Fibroblast of skin of left biceps (primary cell): ENCODE data around the gene DTNBP1.

Experiments
- DNase-seq, 2 experiments: peaks; one replicate each; pipeline ENCODE4 v3.0.0-alpha.2; 2013; ENCODE audit warnings: low read depth in 2 of 2

Gene DTNBP1

DNA sequence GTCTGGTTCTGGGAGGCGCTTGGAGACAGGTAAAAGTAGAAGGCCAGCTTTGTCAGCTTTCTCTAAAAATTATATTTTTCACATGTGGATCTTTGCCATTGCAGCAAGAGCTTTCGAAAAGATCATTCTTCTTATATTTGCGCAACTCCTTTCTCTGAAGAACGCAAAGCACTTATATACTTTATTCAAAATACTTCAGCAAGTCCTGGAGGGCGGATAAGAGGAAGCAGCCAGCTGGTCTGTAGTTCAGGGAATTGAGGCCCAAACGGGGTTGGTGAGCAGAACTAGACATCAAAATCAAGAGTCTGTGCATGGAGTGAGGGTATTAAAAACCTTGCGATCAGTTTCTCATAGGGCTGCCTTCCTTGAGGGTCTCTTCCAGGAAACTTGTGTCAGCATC lies 182.3 kb downstream of the DTNBP1 start:
- DNase-seq = no peak

DNA sequence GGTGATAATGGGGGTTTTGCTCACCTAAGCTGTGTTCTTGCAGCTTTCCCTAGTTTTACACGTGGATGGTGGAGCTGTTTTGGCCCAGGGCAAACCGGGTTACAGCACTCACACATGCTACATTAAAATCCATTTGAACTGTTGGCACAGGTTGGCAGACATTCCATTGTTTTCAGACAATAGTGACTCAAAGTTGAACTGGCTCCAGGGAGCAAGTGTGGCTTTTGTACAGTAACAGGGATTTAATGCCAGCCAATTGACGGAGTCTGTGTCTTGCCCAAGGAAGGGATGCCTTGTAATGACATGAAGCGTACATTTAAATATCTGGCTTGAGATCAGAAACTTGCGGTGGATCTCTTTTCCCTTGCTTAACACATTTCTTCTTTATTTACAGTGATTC lies 183.1 kb downstream of the DTNBP1 start:
- no peak for DNase-seq

DNA sequence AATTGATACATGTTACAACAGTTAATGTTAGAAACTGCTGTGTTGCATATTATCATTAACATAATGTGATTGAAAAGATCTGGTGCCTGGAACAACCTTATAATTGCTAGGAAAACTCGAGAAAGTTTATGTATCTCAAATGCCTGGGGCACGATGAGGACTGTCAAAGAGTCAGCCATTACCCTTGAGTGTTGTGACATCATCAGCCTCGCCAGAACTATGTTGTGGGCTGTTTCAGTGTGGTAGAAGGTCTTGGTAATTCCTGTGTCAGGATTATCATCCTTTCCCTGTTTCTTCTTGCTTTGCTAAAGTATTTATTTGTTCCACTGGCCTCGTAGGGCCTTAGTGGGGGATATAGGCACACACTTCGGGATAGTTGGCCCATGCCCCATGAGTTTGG lies 185.1 kb downstream of the DTNBP1 start:
- no peak for DNase-seq

DNA sequence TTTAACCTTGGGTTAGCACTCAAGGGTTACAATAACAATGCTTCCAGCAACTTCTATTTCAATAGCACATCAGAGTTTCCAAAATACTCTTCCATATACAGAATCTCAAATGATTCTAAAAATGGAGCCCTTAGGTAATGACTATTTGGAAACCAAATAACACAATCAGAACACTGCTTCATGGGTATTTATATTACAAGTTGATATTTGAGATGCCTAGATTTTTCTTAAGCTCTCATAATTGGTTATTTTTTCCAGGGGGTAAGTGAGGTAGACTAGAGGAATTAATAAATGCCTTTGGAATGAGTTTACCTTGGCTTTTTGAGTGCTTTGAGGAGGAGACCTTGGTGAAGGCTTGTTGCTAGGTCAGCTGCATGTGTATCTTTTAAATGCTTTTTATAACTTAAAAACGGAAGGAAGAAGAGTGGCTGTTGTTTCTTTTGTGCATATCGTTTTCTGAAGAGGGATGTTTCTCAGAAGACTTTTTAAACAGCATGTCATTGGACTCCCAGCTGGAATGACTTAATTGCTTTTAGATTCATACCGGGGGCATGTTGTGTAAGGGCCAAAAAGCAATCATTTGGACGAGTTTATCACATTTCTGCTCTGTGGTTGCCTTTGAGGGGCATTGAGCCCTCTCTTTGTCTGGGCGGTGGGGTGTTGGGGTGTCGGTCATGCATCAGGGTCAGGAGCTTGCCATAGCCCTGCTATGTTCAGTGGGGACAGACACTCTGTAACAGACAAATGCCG lies 186.0 kb downstream of the DTNBP1 start:
- DNase-seq = no peak

DNA sequence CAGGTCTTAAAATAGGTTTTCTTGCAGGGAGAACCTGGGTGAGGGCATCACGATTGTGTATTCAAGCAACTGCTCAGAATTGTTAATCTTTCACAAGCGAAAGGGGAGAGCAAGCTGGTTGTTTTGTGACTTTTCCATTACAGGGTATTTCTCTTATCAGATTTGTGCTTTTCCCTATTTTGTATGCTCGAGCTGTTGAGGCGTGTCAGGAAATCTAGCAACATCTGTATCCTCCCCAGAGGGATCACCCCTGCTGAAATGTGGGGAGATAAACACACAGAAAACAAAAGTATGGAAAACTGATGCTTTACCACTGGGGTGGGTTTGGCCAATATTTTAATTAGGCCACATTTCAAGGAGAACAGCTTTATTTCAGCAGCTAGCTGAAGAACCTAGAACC lies 187.0 kb downstream of the DTNBP1 start:
- DNase-seq = no peak

DNA sequence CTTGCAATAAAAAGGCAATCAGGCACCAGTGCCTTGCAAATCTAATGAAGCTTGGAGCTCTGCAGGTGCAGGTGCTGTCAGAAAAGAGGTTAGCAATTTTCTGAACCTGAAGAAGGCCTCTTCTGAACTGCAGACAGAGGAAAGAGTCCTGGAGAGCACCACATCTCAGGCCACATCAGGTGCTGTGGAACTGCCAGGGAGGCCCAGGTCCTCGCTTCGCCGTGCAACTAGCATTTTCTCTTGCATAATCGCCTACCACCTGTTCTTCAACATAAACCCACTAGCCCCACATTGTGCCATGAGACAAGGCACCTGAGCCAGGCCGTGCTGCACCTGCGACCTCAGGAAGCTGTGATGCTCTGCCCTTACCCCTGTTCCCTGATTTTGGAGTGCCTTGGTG lies 187.6 kb downstream of the DTNBP1 start:
- no peak for DNase-seq

DNA sequence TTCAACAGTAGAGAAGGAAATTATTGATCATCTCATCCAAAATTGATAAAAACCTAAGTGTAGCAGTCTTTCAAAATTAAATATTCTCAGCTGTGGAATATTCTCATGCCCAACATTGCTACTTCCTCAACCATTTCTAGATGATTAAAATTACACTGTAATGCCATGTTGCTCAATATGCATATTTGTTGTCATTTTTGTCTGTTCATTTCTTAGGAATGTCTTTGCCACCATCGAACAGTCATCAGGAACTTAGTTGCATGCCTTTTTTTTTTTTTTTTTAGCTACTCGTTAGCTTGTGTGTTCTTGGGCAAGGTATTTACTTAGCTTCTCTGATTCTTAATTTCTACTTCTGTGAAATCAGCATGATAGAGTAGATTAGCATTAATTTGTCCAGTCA lies 188.6 kb downstream of the DTNBP1 start:
- DNase-seq = peak in 1 of 2 experiments; percentile 13

DNA sequence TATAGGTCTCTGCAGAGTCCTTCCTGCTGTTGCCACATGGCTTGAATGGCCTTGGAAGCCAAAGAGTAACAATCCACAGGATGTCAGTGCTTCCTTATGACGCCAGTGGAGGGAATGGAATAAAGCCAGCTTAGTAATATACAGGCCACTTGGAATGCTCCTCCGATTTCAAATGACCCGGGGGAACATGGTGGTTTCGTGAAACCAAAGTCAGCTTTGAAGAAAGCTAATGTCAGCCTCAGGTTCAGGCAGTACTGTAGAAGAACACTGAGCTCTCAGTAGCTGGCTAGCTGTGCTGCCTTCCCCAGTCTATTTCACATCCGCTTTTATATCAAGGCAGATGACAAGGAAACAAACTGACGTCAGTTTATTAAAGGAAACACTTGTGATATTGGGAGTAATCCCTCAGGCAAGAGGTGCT lies 189.1 kb downstream of the DTNBP1 start:
- peak in 1 of 2 experiments; percentile 17 for DNase-seq

DNA sequence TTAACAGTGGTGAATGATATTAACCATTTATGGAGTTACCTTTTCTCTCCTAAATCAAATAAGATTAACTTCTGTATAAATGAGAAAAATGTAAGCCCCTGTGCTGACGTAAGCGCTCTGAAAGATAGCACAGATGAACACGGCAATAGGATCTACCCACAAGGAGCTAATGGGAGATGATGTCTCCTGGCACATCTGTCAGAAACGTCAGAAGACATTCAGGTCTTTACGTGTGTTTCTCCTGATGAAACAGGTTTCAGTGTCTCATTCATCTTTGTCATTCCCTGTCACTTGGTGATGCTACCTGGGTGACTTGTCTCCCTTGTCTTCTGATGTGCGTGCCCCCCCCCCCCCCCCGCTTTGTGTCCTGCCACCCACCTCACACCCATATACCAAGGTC lies 189.7 kb downstream of the DTNBP1 start:
- DNase-seq = no peak
